Retinal pigment epithelial cell (primary cell): Measurements from ENCODE around the gene NFAM1.

Source experiments
- DNase-seq: peaks from one replicate; pipeline ENCODE4 v3.0.0-alpha.2; 2010; ENCODE audit warnings: low read depth
- H3K4me3 ChIP-seq: 2 replicates; pipeline ENCODE4 v1.5.1; 2011; ENCODE audit warnings: mild to moderate bottlenecking, low read length, control low read depth, moderate library complexity
- TF ChIP-seq, protein P1 (sequence below): conservative IDR thresholded peaks from 2 replicates; pipeline ENCODE4 v1.5.1; 2011; ENCODE audit warnings: low read depth, low read length, control low read depth, inconsistent platforms

Gene NFAM1

DNA sequence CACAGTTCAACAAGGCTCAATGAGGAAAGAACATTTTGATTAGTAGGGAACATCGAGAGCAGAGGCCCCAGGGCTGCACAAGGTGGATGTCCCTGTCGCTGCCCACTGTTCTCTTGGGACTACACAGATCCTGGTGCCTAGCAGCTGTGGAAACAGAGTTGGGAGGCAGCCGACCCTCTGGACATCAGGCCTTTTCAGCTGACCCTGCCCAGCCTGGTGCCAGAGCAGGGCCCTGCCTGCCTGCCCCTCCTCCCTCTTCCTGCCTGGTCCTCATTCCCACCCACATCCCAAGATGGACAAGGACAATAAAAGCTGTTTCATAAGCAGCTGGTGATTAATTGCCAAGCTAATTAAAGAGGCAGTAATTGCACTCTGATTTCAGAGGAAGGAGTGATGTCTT lies 60.7 kb downstream of the NFAM1 start:
- no peak for DNase-seq
- TF ChIP-seq, protein P1, sequence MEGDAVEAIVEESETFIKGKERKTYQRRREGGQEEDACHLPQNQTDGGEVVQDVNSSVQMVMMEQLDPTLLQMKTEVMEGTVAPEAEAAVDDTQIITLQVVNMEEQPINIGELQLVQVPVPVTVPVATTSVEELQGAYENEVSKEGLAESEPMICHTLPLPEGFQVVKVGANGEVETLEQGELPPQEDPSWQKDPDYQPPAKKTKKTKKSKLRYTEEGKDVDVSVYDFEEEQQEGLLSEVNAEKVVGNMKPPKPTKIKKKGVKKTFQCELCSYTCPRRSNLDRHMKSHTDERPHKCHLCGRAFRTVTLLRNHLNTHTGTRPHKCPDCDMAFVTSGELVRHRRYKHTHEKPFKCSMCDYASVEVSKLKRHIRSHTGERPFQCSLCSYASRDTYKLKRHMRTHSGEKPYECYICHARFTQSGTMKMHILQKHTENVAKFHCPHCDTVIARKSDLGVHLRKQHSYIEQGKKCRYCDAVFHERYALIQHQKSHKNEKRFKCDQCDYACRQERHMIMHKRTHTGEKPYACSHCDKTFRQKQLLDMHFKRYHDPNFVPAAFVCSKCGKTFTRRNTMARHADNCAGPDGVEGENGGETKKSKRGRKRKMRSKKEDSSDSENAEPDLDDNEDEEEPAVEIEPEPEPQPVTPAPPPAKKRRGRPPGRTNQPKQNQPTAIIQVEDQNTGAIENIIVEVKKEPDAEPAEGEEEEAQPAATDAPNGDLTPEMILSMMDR, result no peak

DNA sequence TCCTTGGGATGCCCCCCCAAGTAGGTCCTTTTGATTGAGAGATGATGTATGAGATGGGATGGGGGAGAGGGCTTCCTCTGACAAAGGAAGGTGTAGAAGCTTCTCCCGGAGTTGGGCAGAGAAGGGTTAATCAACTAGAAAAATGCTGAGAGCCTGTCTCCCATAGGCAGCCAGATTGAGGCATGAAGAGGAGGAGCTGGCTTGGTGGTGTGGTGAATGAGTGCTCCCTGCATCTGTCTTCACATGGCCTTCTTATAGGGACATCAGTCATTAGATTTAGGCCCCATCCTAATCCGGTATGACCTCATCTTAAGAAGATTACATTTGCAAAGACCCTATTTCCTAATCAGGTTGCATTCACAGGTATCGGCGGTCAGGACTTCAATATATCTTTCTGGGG lies 61.1 kb downstream of the NFAM1 start:
- TF ChIP-seq, protein P1, result no peak
- no peak overlapping the region for H3K4me3 ChIP-seq
- no peak for DNase-seq

More for the DNA sequence above, 60.7 kb downstream of the NFAM1 start:
- H3K4me3 ChIP-seq, result no peak overlapping the region

DNA sequence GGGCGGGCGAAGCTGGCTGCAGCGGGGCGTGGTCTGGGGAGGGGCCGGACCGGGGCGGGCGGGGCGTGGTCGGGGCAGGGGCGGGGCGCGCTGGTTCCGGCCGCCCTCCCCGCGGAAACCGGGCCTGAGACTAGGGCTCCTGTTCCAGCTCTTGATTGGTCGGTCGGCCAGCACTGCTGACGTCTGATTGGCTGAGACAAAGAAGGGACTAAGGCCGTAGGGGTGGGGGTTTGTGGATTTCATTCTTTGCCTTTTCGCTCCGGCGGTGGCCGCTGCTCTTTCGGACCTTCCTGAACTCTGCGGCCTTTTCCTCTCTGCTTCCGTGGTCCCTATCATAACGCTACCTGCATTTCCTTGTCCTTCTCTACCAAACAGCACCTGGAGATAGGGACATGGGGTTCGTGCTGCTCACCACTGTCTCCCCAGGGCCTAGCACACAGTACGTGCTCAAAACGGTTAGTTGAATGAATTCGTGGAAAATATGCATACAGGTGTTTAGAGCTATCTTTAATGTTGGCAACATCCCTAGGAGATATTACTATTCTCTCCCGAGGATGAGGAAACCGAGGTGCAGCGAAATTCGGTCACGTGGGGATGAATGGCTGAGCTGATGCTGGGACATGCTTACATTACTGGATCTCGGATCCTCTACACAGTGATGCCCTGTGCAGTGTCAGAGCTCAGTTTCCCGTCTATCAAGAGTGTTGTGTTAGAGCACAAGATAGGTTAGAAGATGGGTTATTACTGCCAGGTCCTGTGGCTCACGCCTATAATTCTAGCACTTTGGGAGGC lies 62.8 kb downstream of the NFAM1 start:
- peak overlapping the region; percentile 65 for H3K4me3 ChIP-seq
- peak; percentile 67 for DNase-seq
- TF ChIP-seq, protein P1, result no peak

DNA sequence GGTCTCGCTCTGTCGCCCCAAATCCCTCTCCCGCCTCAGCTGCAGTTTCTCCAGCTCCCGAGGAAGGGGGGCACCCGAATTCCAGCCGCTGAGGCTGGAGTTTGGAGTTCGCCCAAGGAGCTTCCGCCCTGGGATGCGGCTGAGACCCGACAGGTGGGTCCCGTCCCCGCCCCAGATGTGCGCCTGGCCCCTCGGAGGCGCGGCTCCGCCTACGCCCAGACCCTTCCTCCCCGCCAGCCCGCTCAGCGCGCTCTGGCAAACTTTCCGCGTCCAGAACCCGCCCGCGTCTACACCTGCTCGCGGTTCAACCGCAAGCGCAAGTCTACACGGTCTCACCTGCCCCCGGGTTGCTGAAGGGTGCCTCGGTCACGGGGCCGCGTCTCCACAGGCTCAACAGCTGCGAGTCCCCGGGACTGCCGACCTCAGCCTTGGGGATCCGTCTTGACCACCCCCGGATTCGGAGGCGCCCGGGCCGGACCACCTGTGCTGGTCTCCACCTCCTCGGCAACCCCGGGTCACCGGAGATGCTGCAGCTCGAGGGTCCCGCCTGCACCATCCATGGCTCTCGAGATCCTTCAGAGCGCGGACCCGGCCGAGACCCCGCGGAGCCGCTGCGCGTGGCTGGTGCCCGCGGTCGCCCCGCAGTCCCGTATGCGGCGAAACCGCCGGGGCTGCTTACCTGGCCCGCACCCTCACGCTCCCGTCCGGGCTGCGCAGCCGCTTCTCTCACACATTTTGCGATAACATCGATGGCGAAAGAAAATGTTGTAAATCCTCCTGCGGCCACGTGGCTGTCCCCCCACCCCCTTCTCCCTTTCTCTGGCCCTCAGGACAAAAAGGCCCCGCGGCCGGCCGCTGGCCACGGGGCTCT lies 63.6 kb downstream of the NFAM1 start:
- TF ChIP-seq, protein P1, result no peak
- no peak for DNase-seq
- peak overlapping the region; percentile 47 for H3K4me3 ChIP-seq

DNA sequence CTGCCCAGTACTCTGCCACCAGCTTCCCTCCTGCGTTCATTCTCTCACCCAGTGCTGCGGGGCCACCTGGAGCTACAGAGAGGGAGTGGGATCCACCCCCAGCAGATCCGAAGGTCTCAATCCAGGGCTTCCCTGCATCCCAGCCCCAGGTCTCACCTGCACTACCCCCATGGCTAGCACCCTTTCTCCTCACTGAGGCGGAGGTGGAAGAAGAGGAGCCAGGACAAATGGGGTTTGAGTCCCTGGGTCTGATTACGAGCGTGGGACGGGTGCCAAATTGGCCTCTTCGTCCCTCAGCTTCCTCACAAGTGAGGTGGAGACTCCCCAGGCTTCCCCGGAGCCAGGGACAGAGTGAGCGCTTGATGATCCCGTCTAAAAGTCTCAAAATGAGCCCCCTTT lies 64.2 kb downstream of the NFAM1 start:
- no peak overlapping the region for H3K4me3 ChIP-seq
- DNase-seq, result no peak
- TF ChIP-seq, protein P1, result no peak

DNA sequence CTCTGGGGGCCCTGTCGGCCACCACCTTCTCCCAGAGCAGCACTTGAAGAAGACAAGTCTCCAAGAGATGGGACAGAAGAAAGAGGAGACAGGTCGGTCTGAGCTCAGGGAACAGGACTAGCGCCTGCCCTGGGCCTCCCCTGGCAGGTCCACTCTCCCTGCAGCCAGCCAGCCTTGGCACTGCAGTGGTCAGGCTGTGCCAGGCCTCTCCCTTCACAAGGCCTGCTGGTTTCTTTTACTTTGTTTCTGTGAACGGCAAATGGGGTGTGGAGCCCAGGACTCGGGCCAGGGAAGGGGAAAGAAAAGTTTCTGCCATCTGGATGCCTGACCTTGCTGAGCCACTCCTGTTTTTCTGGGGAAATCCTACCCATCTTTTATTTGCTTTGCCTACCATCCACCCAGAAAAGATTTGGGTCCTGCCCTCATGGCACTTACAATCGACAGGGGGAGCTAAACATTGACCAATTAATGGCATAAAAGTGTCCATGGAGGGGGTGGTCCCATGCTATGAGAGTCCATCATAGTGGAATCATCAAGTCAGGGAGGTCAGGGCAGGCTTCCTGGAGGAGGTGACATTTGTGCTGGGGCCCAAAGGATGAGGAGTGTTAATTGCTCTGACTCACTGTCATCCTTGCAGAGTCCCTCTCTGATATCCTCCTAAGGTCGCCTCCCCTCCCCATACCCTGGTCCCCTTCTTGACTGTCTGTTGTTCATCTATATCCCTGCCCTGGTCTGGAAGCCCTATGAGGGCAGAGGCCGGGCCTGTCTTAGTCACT lies 65.2 kb downstream of the NFAM1 start:
- TF ChIP-seq, protein P1, result no peak
- H3K4me3 ChIP-seq, result no peak overlapping the region

More for the DNA sequence above, 65.2 kb downstream of the NFAM1 start:
- no peak for DNase-seq
